Bronchial epithelial cell (primary cell): ENCODE measurements around the gene OGFOD3. TPM values are rescaled to one million over a fixed set of nuclear protein-coding genes. Genes with fewer than 3 reads are reported as not detected.
"Not testable (repeated sequence)": the region's sequence is repeated elsewhere in the genome, so short reads cannot be mapped to it uniquely, and the experiment has no call there.

Experiments used
- DNase-seq: peaks from one replicate; pipeline ENCODE4 v3.0.0-alpha.2; 2010; ENCODE audit warnings: low read depth
- FAIRE-seq: peaks from 2 replicates; lab custom pipeline; 2011; peaks lifted over from hg19 to GRCh38; lab: Jason Lieb, UNC
- H3K27me3 ChIP-seq: 2 replicates; pipeline ENCODE4 v1.5.1; 2011; ENCODE audit warnings: low read length; ENCODE audit not compliant: control insufficient read depth, insufficient read depth
- H3K36me3 ChIP-seq: 2 replicates; pipeline ENCODE4 v1.5.1; 2011; ENCODE audit warnings: low read length; ENCODE audit not compliant: control insufficient read depth, insufficient read depth
- H3K4me3 ChIP-seq: 2 replicates; pipeline ENCODE4 v1.5.1; 2011; ENCODE audit warnings: mild to moderate bottlenecking, low read depth, low read length, control low read depth
- CTCF ChIP-seq: IDR thresholded peaks from 2 replicates; pipeline ENCODE4 v1.5.1; 2011; ENCODE audit warnings: mild to moderate bottlenecking, moderate library complexity, low read length, control low read depth, inconsistent platforms; ENCODE audit not compliant: insufficient read depth, severe bottlenecking
- total RNA-seq: library from RNA; depleted of rRNA; stranded (reverse); fragments of >200 nt; gene quantifications from 2 replicates; pipeline ENCODE4 v1.2.1, GENCODE V29; 2014

The OGFOD3 gene
- total RNA-seq, 1 donor from 2014 or later: 25.0 TPM

- Histone ChIP-seq H3K4me3 (no peak overlapping the region), H3K27me3 (peaks cover 11% of the 10 kb centered on the region), H3K36me3 (no peaks in the 10 kb centered on the region)
- no peak for TF ChIP-seq CTCF
- DNase-seq: no peak
- no peak for FAIRE-seq
Observed at GRCh38 chr17:82365606-82366295, 52.6 kb downstream of the OGFOD3 start.

DNA sequence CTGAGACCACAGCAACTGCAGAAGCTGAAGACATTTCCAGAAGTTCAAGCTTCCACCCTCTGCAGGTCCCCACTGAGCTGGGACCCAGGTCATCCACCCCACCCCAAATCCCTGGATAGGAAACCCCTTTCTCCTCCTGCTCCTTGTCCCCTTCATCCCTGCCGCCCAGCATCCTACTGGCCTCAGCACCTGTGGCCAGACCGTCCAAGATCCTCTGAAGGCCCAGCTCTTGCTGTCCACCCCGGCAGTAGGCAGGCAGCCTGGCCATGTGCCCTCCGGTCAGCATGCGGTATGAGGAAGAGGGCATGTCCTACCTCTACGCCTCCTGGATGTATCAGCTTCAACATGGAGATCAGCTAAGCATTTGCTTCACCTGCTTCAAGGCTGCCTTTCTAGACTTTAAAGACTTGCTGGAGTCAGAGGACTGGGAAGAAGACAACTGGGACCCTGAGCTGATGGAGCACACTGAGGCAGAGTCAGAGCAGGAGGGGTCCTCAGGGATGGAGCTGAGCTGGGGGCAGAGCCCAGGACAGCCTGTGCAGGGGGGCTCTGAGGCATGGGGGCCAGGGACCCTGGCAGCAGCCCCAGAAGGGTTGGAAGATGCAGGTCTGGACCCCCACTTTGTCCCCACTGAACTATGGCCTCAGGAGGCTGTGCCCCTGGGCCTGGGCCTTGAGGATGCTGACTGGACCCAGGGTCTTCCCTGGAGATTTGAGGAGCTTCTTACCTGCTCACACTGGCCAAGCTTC lies 56.3 kb downstream of the OGFOD3 start:
- DNase-seq: no peak
- H3K36me3 ChIP-seq: no peaks in the 10 kb centered on the region
- peaks cover 6% of the 10 kb centered on the region for H3K27me3 ChIP-seq
- no peak for FAIRE-seq
- TF ChIP-seq CTCF: no peak
- no peak overlapping the region for H3K4me3 ChIP-seq

DNA sequence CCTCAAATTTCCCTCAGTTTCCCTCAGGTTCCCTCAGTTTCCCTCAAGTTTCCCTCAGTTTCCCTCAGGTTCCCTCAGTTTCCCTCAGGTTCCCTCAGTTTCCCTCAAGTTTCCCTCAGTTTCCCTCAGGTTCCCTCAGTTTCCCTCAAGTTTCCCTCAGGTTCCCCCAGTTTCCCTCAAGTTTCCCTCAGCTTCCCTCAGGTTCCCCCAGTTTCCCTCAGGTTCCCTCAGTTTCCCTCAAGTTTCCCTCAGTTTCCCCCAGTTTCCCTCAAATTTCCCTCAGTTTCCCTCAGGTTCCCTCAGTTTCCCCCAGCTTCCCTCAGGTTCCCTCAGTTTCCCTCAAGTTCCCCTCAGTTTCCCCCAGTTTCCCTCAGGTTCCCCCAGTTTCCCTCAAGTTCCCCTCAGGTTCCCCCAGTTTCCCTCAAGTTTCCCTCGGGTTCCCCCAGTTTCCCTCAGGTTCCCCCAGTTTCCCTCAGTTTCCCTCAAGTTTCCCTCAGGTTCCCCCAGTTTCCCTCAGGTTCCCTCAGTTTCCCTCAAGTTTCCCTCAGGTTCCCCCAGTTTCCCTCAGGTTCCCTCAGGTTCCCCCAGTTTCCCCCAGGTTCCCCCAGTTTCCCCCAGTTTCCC lies 58.8 kb downstream of the OGFOD3 start:
- not testable (repeated sequence) for H3K4me3 ChIP-seq, H3K36me3 ChIP-seq, FAIRE-seq, DNase-seq
- H3K27me3 ChIP-seq: peaks cover 10% of the 10 kb centered on the region

DNA sequence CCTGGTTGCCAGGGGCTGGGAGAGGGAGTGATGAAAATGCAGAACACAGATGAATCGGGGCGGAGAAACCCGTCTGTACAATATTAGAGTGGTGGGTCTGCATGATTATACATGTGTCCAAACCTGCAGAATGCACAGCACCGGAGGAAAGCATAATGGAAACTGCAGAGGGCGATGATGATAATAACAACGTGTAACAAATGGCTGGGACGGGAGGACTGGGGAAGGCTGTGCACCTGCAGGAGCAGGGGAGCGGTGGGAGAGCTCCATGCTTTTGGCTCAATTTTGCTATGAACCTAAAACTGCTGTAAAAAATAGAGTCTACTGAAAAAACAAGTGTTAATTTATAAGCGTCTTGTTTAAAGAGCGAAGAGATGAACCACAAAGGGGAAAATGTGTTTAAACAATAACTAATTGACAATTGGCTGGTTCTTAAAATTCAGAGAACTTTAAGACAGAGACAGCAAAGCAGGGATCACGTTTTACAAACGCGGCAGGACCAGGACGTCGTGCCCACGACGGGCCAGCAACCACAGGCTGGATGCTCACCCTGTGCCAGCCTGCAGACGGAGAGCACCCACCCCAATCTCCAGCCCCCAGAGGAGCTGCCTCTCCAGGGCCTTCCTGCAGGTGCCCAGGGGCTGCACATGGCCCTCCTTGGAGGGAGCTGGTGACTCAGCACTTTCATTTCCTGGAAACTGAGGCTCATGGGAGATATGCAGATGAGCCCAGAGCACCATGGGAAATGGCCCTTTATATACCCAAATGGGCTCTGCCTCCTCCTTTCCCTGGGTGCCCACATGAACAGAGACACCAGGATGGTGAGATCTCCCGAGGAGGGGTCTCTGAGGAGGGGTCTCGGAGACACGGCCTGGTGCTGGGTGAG lies 59.7 kb downstream of the OGFOD3 start, which contains the start of gene TEX19:
TEX19 (plus strand) TSS at position 783 of the 886 bp plus-strand sequence. CDS start 2,904 bp downstream, outside the sequence.
- no peak for TF ChIP-seq CTCF
- DNase-seq (no peak), FAIRE-seq (no peak)
- Histone ChIP-seq H3K36me3 (no peaks in the 10 kb centered on the region), H3K27me3 (peaks cover 10% of the 10 kb centered on the region), H3K4me3 (no peak within 1 kb of the TSS)

- DNase-seq (no peak), FAIRE-seq (no peak)
- Histone ChIP-seq H3K4me3 (no peak overlapping the region), H3K27me3 (peaks cover 12% of the 10 kb centered on the region), H3K36me3 (no peaks in the 10 kb centered on the region)
- TF ChIP-seq CTCF: no peak
Observed at GRCh38 chr17:82357394-82357793, 61.0 kb downstream of the OGFOD3 start.
